Measurements from ENCODE around the gene SMC6.

SMC6 gene

DNA sequence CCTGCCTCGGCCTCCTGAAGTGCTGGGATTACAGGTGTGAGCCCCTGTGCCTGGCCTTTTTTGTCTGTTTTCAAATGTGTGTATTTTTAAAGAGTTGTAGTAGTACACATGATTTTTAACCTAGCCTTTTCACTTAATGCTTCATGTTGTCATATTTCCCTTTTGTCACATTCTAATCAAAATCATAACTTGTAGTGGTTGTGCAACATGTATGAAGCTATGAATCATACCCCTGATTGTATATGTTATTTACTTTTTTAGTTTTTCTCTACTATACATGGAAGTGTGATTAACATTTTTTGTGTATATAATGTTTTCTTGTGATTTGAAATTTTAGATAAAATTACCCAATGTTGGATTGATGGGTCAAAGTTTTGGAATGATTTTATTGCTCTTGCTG is 8.8 kb upstream of the SMC6 start:
- no peak for DNase-seq

DNA sequence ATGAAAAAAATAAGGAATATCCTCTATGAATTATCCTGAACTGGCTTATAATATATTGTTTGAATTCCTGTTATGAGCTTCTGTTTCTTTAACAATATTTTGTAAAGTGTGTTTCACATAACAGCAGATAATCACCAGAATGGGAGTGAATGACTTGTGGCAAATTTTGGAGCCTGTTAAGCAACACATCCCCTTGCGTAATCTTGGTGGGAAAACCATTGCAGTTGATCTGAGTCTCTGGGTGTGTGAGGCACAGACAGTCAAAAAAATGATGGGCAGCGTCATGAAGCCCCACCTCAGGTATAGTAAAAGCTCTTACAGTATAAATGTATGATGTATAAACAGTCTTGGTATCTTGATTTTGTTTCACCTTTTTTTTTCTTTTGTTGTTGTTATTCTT is 6.2 kb upstream of the SMC6 start:
- no peak for DNase-seq

DNA sequence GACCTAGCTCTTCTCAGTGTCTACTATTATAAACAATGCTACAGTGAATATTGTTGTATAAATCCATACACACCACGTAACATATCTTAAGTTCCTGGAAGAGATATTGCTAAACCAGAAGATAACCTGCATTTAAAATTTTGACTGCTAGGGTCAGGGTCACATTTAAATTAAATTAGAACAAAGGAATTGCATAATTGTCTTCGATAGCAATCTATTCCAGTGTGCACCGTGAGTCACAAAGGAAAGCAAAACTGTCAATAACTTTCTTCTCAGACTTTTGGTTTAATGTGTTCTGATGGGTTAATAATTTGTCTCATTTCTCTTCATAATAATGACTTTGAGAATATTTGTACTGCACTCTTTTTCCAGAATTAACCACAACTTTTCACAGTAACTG is 4.5 kb upstream of the SMC6 start:
- DNase-seq, result no peak

DNA sequence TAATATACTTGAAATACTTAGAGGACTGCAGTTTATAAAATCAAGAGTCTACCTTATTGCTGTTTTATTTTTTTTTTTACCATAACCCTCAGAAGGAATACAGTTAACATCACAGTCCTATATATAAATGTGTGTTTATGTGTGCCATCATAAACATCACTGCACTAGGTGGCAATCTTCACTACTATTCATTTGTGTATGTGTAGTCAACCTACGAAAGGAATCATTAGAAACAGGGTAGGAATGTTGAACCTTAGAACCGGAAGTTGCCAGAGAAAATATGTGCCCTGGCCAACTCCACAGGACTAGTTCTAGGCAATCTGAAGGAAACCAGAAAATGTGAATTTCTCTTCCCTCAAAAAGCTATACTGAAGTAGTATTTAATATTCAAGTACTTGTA is 3.7 kb upstream of the SMC6 start:
- no peak for DNase-seq

DNA sequence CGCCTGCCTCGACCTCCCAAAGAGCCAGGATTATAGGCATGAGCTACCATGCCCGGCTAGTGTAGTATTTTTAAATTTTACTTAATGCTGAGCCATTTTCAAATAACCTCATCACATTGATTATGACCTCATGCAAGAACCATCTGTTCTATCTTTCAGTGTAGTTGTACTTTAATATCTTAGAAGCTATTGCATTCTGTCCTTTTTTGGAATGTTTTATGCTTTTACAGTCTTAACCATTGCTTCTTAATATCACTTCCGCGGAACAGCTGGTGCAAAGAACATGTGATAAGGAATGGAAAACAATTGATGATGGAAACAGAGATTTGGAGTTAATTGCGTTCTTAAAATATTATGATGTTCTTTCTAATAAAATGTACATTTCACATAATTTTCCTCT is 3.1 kb upstream of the SMC6 start:
- no peak for DNase-seq

DNA sequence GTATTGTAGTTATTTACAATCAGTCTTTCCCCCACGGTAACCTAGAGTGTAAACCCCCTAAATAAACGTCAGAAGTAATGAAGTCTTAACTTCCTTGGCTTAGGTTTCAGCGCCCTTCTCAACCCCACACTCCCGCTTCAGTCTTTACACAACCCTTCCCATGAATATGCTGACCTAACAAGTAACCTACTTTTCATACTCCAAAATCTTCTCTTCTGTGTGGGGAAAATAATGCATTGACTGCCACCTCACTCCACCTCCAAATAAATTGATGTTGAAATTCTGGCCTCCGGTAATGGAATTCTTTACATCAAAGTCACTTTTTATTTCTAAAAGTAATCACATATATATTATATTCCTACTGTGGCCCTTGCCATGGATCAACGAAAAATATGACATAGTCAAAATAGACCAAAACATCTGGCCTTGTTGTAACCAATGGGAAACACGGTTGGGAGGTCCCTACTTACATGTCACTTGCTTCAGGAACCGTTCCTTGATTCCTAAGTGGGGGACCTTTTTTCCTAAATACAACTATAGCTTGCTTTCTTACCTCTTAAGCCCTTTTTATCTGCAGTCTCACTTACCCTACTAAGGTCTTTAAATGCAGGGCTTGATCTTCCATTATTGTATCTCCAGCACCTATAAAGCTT is 1.3 kb upstream of the SMC6 start:
- DNase-seq, result no peak

DNA sequence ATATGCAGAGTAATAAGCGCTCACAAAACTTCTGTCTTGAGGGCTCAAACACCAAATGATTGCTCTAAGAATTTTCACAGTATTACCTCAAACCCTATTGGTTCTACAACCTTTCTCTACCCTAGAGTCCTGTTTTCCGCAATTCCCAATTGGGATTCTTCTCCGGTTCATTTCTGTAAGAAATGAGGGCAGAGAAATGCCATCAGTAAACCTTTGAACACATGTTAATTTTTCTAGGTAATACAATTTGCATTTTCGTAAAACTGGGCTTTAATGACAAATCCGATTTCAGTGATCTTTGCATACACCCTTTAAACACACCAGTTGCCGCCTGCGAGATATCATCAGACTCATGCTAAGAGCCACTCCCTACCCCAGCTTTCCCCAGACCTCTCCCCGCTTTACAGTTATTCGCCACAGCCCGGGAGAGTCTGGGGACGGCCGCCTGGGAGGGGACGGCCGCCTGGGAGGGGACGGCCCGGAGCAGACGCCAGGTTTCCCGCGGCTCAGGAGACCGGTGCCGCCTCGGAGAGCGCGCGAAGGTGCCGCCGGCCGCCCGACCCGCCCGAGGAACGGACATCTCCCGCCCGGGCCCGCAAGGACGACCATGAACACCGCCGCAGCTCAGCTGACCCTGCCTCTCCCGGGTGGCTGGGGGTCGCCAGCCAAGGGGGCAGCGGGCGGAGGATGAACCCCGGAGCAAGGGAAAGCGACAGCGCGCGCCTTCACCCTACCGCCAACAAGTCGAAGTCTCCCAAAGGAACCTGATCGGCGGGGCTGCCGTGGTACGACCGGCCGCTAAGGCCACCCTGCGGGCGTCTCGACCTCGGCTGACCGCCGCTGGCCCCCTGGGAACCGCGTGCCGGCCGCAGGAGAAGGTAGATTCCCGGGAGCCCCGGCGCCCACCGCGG is 463 bp downstream of the SMC6 start:
- peak in 3 of 5 donors; percentile 25 to 42 (median 26) for DNase-seq

DNA sequence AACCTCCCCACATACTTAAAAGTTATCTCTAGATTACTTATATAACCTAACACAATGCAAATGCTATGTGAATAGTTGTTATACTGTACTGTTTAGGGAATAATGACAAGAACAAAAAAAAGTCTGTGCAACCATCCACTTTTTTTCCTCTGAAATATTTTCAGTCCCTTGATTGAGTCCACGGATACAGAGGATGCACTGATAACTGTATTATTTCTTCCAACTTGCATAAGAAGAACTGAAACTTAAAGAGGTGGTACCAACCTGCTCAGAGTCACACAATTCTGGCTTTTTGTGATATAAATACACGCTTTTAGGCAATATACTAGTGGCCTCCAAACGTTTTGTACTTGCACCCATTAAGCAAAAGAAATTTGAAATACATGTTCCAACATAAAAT is 1.4 kb downstream of the SMC6 start:
- DNase-seq, result no peak

DNA sequence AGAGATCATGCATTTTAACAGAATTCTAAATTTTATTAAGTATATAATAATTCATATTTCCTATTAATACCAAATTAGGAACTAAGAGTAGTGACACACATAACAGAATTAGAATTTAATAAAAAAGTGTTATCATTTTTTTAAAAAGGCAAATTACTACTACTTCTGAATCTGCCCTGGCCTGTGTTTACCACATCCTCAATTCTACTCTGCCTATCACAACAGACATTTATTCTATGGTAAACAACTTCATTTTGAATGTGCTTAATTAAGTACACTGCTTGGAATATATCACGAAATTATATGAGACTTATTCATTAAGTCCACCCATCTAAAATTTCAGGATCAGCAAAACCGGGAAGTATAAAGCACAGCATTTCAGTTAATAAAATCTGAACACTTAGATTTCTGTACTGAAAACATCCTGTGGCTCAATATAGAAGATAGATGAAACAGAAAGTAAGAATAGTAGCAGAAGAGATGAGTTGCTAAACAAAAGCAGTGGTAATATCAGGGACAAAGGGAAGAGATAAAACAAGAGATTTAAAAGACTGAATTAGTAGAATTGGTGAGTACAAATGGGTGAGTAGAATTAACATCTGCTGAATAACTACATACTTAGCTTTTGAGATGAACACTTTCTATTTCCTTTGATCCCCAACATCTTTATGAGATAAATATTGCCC is 3.7 kb downstream of the SMC6 start:
- peak in 1 of 5 donors; percentile 25 for DNase-seq

DNA sequence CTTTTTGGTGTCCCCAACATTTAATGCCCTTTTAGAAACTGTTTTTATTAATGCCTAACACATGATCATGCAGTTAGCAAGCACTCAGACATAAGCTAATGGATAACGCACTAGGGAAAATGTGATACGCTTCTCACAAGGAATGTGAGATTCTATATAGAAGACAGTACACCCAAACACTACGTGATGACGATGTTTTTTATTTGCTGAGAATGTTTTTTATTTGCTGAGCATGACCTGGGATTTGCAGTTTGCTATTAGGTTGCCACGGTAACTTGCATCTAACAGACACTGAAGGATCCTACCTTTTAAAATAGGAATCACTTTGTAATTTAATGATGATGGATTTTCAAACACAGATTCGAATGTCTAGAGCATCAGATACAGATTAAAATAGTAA is 4.9 kb downstream of the SMC6 start:
- no peak for DNase-seq

DNA sequence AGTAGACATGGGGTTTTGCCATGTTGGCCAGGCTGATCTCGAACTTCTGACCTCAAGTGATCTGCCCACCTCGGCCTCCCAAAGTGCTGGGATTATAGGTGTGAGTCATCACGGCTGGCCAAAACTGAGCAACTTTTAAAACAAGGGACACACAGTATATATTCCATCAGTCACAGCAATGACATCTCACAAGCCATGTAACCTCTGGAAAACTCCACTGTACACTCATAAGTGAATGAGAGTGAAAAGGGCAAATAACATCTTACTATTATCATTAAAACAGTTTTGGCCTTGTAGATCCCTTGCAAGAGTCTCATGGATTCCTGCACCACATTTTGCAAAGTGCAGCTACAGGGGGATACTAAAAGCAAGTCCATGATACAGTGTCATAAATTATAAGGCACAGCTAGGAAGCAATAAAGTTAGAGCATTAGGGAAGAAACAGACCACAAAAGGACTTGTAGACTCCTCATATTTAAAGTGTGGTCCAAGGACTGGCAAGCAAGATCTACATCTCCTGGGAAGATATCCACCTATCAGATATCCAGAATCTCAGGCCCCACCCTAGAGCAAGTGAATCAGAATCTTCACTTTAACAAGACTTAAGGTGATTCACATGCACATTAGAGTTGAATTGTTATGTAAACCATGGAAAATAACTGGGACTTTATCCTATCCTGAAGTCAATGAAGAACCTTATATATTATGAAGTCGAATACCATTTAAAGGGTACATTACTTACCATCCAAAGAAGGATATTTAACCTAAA is 5.7 kb downstream of the SMC6 start:
- no peak for DNase-seq

DNA sequence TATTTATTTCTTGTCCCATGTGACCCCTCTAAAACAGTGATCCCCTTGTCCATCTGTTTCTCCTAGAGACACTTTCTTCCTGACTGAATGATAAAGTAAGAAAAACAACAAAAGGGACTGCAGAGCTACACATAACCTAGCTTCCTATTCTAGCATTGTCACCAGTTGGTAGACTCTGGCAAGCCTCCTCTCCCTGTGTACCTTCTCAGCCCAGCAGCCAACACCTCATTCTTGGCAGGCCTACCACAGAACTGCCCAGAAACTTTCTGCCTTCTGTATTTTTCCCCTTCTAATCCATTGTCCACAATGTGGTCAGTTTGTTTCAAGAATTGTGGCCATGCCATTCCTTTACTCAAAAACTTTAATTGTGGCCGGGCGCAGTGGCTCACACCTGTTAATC is 13.4 kb downstream of the SMC6 start:
- no peak for DNase-seq

DNA sequence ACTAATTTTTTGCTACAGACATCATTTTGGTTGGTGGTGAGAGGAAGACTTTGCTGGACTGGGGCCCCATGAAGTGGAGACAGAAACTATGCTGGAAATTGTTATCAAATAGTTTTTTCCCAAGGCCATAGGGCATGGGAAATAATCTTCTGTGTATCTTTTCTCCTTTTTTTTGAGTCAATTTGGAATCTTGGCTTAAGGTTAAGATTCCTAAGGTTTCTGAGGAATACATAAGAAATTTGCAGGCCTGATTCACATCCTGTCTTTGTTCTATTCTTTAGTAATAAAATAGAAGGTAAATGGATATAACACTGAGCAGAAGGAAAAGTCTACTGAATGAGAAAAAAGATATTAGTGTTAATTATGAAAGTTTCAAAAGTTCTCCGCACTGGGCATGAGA is 16.6 kb downstream of the SMC6 start:
- DNase-seq, result no peak

DNA sequence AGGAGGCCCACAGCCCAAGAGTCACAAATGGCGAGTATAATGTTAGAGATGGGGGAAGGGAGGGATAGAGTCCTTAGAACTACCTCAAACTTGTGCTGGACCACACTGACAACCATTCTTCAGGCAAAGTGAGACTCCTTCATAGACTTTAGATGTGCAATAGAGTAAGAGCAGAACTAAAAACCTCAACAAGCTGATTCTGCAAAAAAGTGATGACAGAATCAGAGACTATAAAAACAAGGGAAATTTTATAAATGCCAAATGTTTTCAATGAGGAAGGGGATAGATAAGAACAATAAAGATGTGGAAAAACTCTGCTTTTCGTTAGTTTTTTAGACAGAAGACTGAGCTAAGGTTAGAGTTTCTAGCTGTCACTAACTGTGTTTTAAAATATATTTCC is 17.7 kb downstream of the SMC6 start:
- DNase-seq, result no peak

DNA sequence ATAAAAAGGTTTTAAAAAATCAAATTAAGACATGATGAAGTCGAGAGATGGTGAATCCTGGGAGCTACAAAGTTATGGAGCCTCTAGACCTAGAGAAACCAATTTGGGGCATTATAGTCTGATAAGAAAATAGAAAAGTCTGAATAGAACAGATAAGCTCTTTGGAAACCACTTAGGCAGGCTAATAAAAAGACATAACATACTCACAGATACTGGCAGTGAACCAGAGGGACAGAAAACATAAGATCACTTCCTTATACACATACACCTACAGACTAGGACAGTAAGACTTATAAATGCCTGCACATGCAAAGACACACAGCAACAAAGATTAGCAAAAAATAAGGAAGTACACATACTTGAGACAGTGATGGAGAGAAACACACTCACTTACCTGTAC is 20.0 kb downstream of the SMC6 start:
- no peak for DNase-seq

DNA sequence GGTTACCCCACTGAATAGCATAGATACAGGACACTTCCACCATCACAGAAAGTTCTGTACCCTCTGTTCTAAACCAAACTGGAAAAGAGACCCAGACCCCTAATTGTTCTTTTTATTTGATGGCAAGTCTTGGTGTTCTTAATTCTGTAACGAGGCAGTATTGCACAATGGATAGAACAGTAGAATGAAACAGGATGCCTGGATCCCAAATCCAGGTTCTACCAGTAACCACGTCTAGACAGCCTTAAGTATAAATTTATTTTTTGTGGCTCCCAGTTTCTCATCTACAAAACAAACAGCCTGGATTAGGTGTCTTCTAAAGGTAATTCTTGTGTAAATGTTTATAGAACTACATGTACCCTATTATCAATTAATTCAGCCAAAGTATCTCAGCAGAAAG is 23.7 kb downstream of the SMC6 start:
- DNase-seq, result no peak

DNA sequence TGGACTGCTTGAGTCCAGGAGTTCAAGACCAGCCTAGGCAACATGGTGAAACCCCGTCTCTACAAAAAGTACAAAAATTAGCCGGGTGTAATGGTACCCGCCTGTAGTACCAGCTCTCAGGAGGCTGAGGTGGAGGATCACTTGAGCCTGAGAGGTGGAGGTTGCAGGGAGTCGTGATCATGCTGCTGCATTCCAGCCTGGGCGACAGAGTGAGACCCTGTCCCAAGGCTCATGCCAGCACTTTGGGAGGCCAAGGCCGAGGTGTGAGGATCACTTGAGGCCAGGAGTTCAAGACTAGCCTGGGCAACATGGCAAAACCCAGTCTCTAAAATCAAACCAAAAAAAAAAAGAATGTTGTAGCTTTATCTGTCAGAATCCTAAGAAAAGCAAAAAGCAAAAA is 25.4 kb downstream of the SMC6 start:
- DNase-seq, result no peak

DNA sequence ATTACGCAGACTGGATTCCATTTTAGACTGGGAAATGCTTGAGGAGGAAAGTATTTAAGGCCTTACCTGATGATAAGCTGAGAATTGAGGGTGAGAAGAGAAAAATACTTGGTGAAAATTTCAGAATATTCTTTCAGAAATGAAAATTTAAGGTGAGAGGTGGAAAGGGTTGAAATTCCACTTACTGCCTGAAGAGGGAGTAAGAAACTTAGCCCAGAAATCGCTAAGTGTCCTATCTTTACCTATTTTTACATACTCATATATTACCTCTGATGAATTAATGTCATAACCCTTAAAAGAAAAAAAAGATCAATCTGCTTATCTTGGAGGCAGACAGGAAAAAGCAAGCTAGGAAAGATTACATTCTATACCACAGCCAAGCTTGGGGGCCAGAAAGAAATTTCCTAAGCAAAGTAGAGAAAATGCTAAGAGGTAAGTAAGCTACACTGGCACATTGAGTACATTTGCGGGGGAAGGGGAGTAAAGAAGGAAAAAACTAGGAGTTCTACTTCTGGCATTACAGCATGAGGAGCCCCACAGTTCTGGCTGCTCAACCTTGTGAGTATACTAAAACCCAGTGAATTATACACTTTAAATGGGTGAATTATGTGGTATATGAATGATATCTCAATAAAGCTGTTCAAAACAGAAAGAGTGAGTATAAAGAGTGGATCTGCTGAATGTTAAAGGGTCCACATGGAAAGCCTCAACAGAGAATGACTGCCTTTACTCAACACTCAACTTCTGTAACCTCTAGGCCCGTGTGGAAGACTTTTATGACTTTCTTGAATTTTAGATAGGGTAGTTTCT is 33.8 kb downstream of the SMC6 start:
- DNase-seq, result peak in 1 of 5 donors; percentile 5

DNA sequence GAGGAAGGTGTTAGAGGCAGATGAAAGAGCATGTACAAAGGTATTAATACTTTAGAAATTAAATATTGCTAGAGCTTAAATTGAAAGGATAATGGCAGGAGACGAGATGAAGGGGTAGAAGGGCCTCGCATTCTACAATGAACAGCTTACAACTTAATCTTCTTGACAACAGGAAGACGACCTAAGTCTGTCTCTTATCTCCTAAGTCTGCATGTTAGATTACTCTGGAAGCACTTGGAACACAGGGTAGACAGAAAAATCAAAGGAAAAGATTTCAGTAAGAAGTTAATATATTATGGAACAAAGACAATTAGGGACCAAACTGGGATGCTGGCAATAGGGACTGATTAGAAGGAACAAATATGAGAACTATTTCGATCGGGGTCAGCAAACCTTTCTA is 34.9 kb downstream of the SMC6 start:
- DNase-seq, result no peak

DNA sequence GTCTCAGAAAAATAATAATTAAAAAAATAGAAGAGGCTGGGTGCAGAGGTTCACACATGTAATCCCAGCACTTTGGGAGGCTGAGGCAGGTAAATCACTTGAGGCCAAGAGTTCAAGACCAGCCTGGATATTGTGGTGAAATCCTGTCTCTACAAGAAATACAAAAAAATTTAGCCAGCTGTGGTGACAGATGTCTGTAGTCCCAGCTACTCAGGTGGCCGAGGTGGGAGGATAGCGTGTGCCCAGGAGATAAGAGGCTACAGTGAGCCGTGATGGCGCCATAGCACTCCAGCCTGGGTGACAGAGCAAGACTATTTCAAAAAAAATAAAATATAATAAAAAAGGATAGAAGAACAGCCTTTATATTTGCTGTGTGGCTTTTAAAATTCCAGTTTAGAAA is 35.9 kb downstream of the SMC6 start:
- no peak for DNase-seq

DNA sequence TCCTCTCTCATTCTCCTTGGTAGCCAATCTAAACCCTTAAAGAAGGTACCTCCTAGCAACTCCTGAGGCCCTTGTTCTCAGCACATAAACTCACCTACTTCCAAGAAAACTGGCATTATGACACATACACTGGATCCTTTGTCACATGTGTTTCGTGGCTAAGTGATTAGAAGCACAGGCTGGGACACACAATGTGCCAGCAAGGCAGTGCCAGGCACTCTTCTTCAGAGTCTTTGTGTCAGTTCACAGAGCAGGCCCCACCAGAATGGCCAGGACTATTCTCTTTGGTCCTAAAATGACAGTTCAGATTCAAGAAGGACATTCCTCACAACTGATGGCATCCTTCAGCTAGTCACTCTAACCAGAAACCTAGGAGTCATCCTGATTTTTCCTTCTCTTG is 40.3 kb downstream of the SMC6 start:
- peak in 1 of 5 donors; percentile 2 for DNase-seq
